NCI-H510A (cell line): Measurements from ENCODE around the gene CAPG.
"Not testable (repeated sequence)": the region's sequence is repeated elsewhere in the genome, so short reads cannot be mapped to it uniquely, and the experiment has no call there.

Source experiments
- DNase-seq: peaks from one replicate; lab custom pipeline; 2025; lab: John Stamatoyannopoulos, UW

The CAPG gene, protein sequence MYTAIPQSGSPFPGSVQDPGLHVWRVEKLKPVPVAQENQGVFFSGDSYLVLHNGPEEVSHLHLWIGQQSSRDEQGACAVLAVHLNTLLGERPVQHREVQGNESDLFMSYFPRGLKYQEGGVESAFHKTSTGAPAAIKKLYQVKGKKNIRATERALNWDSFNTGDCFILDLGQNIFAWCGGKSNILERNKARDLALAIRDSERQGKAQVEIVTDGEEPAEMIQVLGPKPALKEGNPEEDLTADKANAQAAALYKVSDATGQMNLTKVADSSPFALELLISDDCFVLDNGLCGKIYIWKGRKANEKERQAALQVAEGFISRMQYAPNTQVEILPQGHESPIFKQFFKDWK

DNA sequence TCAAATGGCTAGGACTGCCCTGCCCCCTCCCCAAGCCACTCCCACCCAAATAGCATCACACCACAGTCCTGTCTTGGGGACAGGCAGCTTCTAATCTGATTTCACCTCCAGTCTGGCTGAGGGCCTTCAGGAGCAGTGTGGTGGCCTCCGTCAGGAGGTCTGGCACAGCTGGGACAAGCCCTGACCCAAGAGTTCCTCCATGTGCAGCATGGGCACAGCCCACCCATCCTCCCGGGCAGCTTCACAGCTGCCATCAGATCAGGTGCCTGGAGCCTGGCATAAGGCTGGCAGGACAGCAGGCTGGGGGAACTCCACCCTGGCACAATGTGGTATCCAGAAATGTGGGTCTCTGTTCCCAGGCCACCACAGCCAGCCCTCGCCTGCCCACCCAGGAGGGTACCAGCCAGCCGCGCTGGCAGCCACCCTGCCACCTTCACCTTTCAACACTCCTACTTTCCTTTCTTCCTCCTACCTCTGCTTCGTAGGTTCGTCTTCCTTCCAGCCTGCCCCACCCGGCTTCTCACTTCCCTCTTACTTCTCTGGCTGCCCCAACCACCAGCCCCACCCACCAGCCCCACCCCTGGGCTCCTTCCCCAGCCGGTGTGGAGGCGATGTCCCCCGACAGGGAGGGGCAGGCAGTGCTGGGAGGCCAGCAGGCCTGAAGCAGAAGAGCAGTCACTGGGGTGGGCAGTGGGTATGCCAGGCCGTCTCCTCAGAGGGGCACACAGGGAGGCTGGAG lies at the start of gene CAPG:
Gene CAPG (minus strand): TSS at position 522 of the 739 bp plus-strand sequence. CDS start 8,221 bp downstream, outside the sequence.
- DNase-seq, result no peak

GRCh38 chr2:85459771-85460170 lies 49.6 kb upstream of the CAPG start:
- DNase-seq, result no peak

GRCh38 chr2:85458601-85459563 lies 48.7 kb upstream of the CAPG start:
- DNase-seq, result no peak

- no peak for DNase-seq
Observed at GRCh38 chr2:85457877-85458316, 47.7 kb upstream of the CAPG start.

DNA sequence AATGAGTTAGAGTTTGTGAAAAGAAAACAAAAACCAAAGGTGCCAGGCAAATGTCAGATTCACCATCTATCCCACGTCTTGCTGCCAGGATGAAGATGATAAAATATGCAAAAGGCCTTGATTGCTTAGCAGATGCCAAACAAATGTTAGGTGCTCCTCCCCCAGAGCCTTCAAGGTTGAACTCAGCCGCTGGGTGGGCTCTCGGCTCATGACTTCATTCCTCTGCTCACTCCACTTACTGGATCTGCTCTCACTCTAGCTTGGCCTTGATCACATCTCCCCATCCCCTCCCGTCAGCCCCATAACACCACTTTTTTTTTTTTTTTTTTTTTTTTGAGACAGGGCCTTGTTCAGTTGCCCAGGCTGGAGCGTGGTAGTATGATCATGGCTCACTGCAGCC lies 46.9 kb upstream of the CAPG start:
- DNase-seq, result no peak

- DNase-seq, result no peak
Observed at GRCh38 chr2:85455552-85456090, 45.5 kb upstream of the CAPG start.

- DNase-seq, result no peak
Observed at GRCh38 chr2:85453571-85453970, 43.4 kb upstream of the CAPG start.

DNA sequence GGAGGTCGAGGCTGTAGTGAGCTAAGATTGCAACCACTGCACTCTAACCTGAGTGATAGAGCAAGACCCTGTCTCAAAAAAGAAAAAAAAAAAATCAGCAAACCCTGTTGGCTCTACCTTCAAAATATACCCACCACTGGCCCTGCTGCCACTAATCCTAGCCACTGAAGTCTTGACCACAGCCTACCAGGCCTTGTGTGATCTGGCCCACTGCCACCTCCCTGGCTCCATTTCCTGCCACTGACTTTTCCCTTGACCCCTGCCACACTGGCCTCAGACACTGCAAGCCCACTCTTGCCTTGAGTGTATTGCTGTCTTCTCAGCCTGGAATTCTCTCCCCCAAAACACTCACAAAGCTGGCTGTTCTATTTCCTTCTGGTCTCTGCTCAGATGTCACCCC lies 42.1 kb upstream of the CAPG start:
- DNase-seq, result no peak

DNA sequence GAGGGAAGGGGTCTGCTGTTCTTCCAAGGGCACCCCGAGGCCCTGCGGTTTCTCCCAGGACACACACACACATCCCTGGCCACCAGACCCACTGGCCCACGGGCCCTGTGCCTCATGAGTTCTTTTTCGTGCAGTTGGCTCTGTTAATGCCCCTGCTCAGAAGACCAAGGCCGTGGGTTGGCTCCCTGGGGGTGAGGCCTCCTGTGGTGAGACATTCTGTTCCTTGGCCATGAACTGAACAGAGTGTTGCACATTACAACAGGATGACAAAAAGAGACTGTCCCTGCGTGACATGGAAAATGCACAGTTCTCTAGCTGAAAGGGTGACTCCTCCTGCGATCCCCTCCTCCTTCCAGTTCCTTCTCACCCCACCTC lies 39.0 kb upstream of the CAPG start:
- no peak for DNase-seq

DNA sequence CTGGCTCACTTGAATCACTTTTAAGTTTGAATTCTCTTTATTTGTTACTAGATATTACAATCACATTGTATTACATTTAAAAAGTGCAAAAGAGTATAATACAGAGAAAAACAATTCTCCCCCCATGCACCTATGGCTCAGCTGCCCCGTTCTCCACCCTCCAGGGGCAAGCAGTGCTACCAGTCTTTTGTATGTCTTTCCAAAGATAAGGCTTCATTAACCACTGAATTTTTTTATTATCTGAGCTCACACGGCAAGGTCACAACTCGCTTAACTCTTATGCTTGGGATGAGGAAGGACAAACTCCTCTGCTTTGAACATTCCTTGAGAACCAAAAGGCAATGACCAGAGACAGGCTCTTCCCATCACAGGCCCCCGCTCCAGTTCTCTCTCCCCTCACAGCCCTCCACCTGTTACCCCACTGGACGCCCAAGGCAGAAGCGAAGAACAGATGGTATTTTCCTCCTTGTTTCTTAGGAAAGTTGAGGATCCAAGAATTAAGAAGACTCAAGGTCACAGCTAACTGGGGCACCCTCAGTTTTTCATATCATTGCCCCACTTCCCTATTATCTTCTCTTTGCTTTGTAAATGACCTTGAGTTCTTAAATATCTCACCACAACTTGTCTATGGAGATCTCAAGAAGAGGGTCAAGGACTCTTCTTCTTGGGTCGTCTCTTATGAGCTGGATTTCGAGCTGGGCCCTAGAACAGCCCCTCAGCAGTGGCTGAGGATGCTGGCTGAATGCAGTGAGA lies 38.5 kb upstream of the CAPG start:
- no peak for DNase-seq

DNA sequence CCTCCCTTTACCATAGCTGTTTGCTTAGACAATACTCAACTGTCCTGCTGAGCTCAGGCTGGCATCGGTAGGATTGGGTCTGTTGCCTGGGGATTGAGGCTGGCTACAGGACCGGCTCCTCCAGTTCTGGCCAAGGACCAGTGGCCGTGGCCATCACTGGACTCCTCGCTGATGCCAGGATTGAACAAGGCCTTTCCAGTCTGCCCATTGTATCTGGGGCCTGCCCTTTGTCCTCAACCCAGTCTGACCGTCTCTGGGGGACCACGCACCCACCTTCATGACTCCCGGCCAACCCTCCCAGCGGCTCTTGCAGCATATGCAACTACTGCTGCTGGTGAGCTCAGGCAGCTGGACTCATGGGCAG lies 37.0 kb upstream of the CAPG start:
- no peak for DNase-seq

GRCh38 chr2:85446296-85447221 lies 36.4 kb upstream of the CAPG start:
- no peak for DNase-seq

DNA sequence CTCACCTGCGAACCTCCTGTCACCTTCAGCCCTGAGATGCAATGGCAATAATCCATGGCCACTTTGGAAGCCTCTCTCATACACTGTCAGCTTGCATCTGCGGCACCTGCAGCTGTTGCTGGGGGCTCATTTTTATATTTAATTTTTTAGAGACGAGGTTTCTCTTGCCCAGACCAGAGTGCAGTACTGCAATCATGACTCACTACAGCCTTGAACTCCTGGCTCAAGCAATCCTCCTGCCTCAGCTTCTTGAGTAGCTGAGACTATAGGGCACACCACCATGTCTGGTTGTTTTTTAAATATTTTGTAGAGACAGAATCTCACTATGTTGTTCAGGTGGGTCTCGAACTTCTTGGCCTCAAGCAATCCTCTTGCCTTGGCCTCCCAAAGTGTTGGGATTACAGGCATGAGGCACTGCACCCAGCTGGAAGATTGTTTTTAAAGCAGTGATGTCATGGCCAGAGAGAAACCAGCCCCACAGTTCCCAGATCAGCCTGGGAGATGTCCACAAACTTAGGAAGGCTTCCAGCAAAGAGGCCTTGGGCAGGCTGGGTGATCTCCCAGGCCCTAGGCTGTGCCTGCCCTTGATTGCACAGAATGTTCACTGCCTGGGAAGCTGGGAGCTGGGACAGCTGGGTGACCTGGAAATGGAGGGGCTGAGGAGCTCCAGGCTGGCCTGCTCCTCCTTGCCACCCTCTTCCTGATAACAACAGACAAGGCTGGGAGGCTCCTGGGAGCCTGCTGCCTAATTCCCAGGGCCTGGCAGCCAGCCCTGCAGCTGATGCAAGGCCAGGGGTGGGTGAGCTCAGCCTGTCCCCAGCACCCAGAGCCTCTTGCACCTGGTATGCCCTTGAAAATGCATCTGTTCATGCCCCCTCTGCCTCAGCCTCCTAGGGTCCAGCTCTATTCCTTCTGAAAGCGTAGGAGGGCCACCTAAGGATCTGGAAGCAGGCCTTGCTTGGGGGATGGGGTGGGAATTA lies 35.4 kb upstream of the CAPG start:
- no peak for DNase-seq

GRCh38 chr2:85444629-85445172 lies 34.5 kb upstream of the CAPG start:
- DNase-seq, result no peak

GRCh38 chr2:85441864-85442263 lies 31.7 kb upstream of the CAPG start:
- no peak for DNase-seq

GRCh38 chr2:85440729-85441128 lies 30.6 kb upstream of the CAPG start:
- no peak for DNase-seq

DNA sequence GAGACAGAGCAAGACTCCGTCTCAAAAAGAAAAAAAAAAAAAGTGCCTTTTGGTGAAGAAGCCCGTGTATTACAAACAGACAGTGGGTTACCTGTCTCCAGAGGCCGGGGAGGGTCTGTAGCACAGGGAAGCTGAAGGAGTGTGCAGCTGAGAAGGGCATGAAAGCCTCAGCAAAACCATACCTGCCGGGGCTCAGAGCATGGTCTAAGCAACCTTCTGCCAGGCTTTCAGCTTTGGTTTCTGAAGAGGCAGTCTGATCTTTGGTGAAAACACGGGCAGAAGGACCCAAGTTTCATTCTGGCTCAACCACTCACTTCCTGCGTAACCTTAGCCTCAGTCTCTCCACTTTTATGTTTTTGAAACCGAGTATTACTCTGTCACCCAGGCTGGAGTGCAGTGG lies 29.8 kb upstream of the CAPG start:
- no peak for DNase-seq

DNA sequence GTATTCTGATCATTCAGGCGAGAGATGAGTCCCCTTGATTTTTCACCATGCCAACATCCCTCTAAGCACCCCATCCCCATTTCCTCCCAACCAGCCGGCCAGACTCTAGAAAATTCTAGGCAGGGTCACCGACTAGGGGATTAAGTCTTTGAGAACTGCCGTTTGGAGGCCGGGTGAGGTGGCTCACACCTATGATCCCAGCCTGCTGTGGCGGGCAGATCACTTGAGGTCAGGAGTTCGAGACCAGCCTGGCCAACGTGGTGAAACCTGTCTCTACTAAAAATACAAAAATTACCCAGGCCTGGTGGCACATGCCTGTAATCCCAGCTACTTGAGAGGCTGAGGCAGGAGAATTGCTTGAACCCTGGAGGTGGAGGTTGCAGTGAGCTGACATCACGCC lies 29.4 kb upstream of the CAPG start:
- not testable (repeated sequence) for DNase-seq

DNA sequence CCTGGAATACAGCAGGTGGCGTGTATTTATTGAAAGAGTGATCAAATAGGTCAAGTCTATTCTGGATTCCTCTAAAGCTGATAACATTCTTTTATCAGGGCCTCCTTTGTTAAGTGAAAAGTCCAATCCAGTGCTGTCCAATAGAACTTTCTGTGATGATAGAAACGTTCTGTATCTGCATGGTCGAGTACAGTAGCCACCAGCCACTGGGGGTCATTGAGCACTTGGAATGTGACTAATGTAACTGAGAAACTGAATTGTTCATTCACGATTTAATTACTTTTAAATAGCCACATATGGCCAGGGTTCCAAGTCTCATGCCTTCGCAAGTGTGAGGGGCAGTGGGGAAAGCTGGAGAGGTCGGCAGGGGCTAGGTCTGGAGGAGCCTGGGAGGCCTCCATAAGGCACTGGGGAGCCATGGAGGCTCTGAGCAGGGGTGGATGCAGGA lies 28.9 kb upstream of the CAPG start:
- DNase-seq, result no peak
